ENCODE measurements around the gene LUZP1.
"Not testable (repeated sequence)": the region's sequence is repeated elsewhere in the genome, so short reads cannot be mapped to it uniquely, and the experiment has no call there.

The LUZP1 gene

DNA sequence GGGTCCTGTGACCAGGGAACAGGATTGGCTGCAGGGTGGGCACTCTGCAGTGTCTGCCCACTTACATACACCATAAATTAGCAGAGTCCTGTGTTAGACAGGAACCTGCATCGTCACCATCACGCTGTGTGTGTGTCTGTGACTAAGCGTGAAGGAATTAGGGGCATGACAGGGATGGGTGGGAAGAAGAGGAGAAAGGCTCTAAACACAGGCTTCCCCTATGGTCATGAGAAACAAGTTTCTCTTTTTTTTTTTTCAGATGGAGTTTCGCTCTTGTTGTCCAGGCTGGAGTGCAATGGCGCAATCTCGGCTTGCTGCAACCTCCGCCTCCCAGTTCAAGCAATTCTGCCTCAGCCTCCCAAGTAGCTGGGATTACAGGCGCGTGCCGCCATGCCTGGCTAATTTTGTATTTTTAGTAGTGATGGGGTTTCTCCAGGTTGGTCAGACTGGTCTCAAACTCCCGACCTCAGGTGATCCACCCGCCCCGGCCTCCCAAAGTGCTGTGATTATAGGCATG, 20.3 kb upstream of the LUZP1 start:
- in situ Hi-C loops (cut with HindIII; ENCODE audit: low sequenced_read_pairs) = not testable (repeated sequence)

DNA sequence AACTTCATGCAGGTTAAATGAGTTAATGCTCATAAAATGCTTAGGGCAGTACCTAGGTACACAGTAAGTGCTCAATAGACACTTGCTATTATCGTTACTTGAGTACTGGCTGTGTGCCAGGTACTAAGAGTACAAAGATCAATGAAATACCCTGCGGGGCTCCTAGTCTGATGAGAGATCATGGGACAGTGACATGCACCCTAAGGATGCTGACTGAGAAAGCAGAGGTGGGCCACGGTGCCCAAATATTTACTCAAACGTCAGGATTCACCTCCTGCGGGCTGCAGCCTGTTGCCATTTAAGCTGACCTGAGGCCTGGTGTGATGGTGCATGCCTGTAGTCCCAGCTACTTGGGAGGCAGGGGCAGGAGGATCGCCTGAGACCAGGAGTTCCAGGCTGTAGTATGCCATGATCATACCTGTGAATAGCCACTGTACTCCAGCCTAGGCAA, 19.8 kb upstream of the LUZP1 start:
- in situ Hi-C loops (cut with HindIII; ENCODE audit: low sequenced_read_pairs) = no loop called here

DNA sequence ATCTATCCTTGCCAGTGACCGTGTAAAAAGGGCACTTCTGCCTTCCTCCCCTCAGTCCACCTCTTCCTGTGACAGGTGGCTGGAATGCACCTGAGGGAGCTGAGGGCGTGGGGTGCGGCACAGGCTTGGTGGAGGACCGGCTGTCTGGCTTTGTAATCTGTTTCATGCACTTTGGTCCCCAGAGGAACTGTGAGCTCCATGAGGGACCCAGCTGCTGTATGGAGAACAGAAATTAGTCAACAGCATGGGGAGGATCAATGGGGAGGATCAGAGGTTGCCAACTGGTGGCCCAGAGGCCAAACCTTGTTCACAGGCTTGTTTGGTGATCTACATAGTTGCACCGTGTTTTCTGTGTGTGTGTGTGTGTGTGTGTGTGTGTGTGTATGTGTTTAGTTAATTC, 19.0 kb upstream of the LUZP1 start:
- in situ Hi-C loops (cut with HindIII; ENCODE audit: low sequenced_read_pairs) = no loop called here

DNA sequence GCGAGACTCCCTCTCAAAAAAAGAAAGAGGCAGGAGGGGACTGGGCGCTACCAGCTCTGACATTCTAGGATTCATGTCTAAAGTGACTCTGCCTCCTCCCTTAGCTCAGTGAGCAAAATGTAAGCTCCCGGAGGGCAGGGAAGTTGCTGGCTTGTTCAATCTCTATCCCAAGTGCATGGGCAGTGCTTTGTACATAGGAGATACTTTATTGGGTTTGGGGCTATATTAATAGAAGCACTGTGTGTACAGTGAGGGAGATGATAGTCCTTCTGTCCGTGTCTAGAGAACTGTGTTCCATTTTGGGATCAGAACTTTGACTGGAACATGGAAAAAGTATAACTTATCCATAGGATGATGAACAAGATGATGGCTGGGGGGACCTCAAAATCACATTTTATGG, 16.7 kb upstream of the LUZP1 start:
- in situ Hi-C loops (cut with HindIII; ENCODE audit: low sequenced_read_pairs) = no loop called here

DNA sequence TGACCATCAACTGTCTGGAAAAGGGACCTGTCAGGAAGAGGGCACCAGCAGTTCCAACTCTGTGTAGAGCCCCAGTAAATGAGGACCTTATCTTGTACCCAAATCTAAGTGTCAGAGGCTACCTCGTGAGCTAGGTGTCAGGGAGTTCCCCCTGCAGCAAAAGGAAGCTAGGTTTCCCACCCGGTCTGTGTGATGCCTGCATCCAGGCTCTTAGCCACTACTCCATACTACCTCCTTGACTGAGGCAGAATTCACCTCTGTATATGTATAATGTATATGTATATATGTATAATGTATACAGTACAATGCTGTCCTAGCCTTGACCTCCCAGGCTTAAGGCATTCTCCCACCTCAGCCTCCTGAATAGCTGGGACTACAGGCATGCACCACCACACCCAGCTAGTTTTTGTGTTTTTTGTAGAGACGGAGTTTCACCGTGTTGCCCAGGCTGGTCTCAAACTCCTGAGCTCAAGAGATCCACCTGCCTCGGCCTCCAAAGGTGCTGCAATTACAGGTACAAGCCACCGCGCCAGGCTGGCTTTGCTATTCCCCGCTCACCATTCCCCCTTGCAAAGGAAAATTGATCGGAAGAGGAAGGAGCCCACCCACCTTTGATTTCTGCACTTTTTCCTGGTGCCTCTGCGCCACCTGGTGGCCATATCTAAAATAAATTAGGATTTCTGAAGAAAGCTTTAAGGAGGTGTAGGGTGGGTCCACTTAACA, 15.7 kb upstream of the LUZP1 start:
- in situ Hi-C loops (cut with HindIII; ENCODE audit: low sequenced_read_pairs) = loop anchor here (5.0 kb wide), 2 partner anchors 77 to 202 kb away; no protein-coding TSS in a partner anchor

DNA sequence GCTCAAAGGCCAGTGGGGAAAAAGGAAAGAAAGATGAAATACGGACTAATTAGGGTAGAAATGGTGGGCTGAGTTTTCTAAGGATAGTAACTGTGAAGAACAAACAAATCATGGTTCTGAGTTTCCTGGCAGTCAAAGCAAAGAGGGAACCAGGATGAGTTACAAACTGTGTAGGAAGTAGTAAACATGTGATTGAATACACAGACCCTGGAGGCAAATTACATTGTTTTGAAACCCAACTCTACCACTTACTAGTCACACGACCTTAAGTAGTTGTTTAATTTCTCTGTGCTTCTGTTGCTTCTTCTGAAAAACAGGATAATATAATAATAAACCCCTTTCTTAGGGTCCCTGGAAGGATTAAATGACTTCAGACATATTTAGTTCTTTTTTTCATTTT, 11.2 kb upstream of the LUZP1 start:
- in situ Hi-C loops (cut with HindIII; ENCODE audit: low sequenced_read_pairs) = loop anchor here (5.0 kb wide), 2 partner anchors 73 to 198 kb away; no protein-coding TSS in a partner anchor

DNA sequence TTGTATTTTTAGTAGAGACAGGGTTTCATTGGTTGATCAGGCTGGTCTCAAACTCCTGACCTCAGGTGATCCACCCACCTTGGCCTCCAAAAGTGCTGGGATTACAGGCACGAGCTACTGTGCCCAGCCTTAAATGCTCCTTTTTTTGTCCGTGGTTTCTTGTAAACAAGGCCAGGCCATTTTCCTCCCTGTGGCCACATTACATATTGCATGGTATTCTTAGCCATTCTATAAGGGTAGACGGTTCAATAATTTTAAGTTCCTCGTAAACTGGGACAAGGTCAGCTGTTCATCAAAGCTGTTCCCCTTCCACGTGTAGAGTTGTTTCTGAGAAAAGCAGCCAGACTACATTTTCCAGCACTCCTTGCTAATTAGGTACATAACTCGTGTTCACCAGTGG, 10.3 kb upstream of the LUZP1 start:
- in situ Hi-C loops (cut with HindIII; ENCODE audit: low sequenced_read_pairs) = no loop called here

DNA sequence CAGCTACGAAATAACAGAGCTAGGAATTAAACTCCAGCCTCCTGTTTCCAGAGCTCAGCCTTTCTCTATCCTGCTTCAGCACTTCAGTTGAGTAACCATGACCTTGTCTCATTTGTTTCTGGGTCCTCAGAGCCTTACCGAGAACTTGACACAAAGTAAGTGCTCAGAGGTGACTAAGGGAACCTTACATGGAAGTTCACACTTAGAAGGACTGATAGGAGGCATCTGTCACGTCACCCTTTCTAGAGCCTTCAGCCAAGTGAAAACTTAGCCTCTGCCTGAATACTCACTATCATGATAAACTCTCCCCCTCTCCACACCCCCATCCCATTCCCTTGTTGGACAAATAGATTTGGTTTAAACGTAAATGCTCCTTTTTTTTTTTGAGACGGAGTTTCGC, 9.8 kb upstream of the LUZP1 start:
- in situ Hi-C loops (cut with HindIII; ENCODE audit: low sequenced_read_pairs) = no loop called here

DNA sequence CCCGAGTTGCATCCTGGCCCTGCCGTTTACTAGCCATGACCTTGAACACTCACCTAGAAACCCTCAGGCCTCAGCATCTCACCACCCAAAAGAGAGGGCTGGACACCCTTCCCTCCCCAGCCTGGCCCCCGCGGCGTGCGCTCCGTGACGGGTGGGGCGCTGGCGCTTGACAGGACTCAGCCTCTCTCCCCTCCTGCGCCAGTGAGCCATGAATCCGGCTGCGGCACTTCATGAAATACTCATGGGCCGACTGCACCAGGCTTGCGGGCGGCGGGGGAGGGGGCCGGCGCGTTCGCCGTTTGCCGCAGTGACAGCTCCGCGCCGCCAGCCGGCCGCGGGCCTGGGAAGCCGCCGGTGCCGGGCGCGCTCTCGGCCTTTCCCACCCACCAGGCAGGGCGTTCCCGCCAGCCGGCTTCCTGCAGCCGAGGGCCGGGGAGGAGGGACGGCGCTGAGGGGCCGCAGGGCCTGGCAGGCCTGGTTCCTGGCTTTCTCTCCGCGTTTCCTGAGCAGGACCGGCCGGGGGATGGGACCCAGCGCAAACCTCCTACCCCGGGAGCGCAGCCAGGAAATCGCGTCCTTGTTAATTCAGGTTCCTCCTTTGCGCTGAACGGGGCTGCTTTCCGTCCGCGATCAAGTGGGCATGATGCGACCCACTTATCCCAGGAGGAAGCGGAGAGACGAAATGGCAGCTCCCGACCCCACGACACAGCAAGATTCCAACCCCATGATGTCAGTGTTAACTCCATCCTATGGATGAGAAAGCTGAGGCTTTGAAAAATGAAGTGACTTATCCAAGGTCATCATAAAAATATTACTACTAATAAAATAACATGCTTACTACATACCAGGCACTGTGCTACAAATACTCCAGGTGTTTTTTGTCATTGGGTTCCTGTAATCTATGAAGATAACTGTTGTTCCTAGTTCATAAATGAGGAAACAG, 9.1 kb upstream of the LUZP1 start:
- in situ Hi-C loops (cut with HindIII; ENCODE audit: low sequenced_read_pairs) = no loop called here

DNA sequence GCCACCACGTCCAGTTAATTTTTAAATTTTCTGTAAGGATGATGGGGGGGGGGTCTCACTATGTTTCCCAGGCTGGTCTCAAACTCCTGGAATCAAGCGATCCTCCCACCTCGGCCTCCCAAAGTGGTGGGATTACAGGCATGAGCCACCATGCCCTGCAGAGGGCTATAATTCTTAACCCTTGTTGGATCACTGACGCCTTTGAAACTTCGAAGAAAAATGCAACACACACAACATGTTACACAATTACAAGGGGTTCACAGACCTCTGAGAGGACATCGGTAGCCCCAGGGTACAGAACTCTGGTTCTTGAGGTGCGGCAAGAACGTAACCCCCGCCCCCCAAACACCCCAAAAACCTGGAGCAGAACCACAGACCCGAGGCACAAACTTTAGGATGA, 8.4 kb upstream of the LUZP1 start:
- in situ Hi-C loops (cut with HindIII; ENCODE audit: low sequenced_read_pairs) = no loop called here

DNA sequence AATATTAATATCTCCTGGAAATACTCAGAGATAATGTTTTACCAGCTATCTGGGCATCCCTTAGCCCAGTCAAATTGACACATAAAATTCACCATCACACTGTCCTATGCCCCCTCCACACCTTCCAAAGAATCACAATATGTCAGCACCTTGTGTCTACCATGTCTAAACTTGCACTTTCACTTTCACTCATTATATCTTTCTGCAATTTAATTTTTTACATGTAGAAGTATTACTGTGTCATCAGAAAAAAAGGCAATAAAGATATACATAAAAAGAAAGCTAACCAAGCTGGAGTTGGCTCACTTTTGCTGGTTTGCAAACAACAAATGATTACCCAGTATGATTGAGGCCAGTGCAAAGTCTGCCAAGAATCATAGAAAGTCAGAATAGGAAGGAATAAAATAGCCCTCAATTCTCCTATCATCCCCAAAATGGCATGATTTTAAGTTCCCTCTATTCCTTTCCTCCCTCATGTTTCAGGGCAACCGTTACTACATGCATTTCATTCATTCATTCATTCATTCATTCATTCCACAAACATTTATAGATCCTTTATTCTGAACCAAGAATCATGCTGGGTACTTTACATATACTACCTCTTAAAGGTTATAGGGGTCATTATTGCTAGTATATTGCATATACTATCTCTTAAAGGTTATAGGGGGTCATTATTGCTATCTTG, 5.9 kb upstream of the LUZP1 start:
- in situ Hi-C loops (cut with HindIII; ENCODE audit: low sequenced_read_pairs) = no loop called here

DNA sequence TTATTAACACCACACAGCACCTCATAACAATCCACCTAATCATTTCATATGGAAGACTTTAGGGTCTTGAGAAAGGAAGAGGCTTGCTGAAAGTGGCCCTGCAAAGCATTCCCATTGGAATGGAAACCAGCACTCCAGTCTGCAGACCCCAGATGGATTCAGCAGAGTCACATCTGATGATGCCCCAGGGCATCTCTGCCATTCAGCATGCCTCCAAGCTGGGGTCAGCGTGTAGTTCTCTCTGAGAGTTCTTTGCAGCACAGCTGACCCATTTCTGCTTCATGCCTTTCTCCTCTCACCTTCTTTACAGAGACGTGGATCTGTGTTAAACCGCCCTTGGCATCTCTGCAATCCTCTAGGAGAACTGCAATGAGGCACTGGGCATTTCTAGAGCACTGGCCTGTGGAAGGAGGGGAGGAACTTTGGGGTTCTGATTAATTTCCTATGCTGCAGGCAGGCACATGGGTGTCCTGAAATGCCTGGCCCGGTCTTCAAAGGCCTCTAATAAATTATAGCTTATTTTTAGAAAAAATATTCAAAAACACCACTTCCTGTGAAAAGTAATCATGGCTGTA, 2.6 kb upstream of the LUZP1 start:
- in situ Hi-C loops (cut with HindIII; ENCODE audit: low sequenced_read_pairs) = no loop called here

DNA sequence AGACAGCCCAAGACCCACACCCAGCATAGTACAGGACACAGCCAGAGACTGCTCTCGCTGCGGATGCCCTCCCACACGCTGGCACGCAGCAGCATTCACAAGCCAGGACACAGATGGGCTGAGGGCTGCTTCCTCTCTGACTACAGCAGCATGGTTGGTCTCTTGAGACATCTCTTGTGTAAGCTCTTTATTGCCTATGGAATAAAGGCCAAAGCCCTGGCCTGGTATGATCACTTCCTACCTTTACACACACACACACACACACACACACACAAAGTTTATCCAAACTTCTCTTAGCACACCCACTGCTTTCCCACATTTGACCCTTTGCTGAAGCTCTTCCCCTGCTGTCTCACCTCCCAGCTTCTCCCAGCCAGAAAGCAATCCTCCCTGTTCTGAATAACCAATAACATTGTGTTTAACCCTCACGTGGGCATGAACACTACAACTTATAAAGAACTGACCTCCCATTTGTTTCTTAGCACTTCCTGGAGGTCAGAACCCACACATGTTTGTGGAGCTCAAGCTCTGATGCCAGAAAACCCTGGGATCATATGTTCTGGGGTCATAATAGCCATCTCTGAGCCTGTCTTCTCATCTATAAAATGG, 1.2 kb upstream of the LUZP1 start:
- in situ Hi-C loops (cut with HindIII; ENCODE audit: low sequenced_read_pairs) = no loop called here

DNA sequence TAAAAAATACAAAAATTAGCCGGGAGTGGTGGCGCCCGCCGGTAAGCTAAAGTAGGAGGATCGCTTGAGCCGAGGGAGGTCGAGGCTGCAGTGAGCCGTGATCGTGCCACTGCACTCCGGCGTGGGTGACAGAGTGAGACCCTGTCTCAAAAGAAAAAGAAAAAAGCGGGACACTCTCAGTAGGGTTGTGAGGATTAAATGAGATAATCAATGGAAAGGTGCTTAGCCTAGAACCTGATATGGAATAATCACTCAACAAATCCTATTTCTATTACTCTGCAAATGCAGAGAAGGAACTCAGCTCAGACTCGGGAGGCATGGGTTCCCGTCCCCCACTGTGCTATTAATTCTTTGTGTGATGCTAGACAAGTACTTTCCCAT, 529 bp upstream of the LUZP1 start:
- in situ Hi-C loops (cut with HindIII; ENCODE audit: low sequenced_read_pairs) = no loop called here

DNA sequence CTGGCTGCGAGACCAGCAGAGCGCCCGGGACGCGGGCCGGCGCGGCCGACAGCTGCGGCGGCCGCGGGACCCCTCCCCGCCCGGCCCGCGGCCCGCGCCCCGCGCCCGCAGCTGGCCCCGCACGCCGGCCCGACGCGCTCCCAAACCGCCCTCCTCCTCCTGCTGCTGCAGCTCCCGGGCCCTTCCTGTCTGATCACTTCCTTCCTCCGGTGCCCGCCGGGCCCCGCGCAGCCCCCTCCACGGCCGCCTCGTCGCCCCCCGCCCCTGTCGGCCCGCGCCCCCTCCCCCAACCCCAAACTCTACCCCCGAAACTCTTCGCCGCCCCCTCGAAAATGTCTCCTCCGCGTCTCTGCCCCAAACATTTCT, 594 bp downstream of the LUZP1 start:
- in situ Hi-C loops (cut with HindIII; ENCODE audit: low sequenced_read_pairs) = no loop called here

DNA sequence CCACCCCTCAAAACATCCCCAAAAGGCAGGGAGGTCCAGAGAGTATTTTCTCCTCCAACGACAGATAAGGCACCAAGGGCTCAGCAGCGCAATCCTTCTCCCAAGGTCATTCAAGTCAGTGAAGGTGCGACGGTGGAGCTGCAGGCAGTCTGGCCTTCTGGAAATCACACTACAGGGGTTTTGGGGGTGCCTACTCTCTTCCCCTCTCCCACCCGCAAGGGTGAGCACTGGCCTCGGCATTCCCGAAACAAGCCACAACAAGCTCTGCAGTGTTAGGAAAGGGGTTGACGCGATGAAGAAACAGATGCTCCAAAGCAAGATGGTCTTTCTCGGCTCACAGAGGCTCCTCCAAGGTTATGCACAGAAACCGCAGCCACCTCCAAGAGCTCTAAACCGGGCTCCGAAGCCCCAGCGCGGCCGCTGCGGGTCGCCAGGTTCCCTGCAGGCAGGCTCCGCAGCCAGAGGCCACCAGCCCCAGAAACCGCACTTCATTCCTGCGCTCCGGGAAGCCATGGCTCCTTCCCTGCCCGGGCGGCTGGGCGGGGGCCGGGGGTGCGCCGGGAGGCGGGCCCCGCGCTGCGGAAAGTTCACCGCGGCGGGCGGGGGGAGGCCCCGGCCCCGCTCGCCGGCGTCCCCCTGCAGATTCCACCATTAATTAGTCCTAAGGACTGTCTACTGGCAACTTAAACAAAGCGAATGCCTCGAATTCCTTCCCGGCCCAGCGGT, 1.1 kb downstream of the LUZP1 start:
- in situ Hi-C loops (cut with HindIII; ENCODE audit: low sequenced_read_pairs) = no loop called here

DNA sequence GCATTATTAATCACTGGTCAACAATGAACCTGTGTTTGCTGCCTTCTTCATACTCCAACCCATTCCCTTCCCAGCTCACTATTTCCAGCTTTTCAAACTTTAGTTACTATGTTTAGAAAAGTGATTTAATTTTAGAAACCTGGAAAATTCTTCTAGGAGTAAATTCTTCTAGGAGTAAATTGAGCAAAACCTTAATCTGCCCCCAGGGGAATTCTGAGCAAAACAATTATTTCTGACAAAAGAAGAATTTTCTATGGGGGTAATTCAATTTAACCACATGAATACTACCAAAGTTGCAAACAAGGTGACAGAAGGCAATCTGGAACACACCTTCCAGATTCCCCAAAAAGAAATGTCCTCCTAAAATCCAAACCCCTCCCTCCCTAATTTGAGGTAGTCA, 1.8 kb downstream of the LUZP1 start:
- in situ Hi-C loops (cut with HindIII; ENCODE audit: low sequenced_read_pairs) = no loop called here

DNA sequence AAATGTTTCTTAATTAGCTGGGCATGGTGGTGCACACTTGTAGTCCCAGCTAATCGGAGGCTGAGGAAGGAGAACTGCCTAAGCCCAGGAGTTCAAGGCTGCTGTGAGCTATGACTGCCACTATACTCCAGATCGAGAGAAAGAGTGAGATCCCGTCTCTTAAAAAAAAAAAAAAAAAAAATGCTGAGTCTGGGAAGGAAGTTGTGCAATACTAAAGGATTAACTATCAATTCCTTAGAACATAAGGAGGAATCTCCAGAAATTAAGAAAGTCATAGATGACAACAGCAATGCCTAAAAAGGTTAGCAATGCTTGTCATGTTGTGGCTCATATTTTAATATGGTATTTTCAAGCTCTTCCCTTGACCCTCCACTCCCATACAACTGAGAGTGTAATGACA, 5.3 kb downstream of the LUZP1 start:
- in situ Hi-C loops (cut with HindIII; ENCODE audit: low sequenced_read_pairs) = no loop called here

DNA sequence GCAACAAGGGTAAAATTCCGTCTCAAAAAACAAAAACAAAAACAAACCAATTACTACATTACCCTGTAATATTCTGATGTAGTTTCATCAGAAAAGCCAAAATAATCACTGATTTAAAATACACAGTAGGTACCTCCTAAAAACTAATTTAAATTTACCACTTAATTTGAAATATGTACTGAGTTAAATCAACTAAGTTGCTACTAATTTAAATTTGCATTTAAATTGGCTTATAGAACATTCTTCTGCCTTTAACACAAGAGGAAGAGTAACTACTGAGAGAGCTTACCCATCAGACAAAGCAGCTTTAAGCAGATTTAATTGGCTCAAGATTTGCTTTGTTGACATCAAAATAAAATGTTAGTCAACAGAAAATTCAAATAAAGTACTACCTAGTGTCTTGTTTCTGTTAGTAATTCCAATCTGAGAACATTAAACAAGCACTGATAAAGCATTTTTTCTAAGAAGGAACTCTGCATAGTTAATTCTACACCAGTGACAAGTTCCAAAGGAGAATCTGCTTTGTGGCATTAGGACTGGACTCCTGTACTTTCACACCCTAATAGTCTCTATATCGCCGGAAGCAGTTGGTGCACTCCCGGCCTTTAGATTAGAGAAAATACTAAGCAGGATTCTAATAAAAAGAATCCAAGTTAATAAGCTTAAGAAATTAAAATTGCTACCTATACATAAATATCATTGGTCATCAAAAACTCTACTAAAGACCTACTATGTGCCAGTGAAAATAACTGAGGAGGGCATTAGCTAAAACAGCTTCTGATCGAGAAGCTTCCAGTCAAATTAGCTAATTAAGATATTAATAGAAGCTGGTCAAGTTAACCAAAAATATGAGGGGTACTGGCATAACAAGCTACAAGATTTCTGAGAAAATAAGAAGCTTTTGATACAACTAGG, 8.4 kb downstream of the LUZP1 start:
- in situ Hi-C loops (cut with HindIII; ENCODE audit: low sequenced_read_pairs) = no loop called here

All from DLD1 (cell line).